GM12873 (cell line): ENCODE measurements around the gene ACSF2.

Source experiments
- TF ChIP-seq, protein P1 (sequence below): IDR thresholded peaks from 2 replicates; pipeline ENCODE4 v1.5.1; 2012; ENCODE audit warnings: low read depth, mild to moderate bottlenecking, moderate library complexity, low read length, control low read depth; ENCODE audit not compliant: insufficient read depth; ENCODE audit errors: missing control alignments

ACSF2 gene

DNA sequence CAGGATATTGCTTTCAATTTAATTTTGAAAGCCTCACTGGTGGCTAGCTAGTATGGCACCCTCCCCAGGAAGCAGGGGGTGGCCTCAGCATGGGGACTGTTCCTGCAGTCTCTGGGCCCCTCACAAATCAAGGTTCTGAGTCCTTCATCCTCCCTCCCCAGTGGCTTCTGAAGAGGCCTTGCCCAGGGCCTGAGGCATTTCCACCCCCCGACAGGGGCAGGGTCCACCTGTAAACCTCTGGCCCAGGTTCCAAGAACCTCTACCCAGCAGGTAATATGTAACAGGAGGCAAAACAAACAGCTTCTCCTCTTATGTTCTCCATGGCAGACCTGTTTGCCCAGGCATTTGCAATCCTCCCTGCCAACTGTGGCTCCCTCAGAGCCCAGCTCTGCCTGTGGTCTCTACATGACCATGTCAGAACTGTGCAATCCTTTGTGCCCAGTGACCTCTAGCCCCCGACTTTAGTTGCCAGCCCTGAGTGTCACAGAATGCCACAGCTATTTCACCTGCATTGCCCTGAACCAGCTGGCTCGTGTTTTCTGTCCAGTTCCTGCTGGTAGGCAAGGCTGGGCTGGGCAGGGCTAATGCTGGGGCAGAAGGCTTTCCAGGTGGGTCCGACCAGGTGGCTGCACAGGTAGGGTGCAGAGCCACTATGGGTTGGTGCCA, 14.3 kb downstream of the ACSF2 start:
- TF ChIP-seq, protein P1, sequence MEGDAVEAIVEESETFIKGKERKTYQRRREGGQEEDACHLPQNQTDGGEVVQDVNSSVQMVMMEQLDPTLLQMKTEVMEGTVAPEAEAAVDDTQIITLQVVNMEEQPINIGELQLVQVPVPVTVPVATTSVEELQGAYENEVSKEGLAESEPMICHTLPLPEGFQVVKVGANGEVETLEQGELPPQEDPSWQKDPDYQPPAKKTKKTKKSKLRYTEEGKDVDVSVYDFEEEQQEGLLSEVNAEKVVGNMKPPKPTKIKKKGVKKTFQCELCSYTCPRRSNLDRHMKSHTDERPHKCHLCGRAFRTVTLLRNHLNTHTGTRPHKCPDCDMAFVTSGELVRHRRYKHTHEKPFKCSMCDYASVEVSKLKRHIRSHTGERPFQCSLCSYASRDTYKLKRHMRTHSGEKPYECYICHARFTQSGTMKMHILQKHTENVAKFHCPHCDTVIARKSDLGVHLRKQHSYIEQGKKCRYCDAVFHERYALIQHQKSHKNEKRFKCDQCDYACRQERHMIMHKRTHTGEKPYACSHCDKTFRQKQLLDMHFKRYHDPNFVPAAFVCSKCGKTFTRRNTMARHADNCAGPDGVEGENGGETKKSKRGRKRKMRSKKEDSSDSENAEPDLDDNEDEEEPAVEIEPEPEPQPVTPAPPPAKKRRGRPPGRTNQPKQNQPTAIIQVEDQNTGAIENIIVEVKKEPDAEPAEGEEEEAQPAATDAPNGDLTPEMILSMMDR: no peak

DNA sequence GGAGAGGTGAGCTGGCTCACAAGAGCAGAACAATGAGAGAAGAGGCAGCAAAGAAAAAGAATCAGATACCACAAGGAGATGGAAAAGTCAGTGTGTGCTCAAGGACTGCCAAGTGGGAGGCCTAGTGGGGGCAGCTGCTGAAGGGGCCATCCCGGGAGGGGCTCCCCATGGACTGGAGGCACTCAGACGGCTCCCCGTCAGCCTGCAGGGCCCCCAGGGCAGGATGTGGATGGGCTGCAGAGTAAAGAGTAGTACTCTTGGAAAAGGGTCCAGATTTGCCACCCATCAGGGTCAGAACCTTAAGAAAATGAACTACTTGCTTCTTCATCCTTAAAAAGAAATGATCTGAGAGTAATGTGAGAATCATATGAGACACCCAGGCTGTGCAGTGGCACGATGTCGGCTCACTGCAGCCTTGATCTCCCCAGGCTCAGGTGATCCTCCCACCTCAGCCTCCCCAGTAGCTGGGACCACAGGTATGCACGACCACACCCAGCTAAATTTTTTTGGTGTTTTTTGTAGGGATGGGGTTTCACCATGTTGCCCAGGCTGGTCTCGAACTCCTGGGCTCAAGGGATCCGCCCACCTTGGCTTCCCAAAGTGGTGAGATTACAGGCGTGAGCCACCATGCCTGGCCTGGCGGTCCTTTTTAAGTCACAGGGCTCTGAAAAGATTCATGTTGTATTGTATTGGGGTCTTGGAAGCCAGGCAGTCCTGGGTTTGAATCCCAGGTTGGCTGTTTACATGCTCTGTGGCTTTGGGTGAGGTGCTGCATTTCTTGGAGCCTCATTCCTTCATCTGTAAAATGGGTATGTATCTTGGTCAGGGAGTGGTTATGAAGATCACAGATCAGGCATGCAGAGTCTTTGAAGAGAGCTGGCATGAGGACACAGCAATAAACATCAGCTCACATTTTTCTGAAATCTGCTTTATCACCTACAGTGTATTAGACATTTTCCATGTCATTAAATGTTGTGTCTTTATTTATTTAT, 15.1 kb downstream of the ACSF2 start:
- TF ChIP-seq, protein P1: no peak

GRCh38 chr17:50443505-50443974, 17.5 kb downstream of the ACSF2 start:
- TF ChIP-seq, protein P1: no peak

GRCh38 chr17:50444841-50445715, 19.1 kb downstream of the ACSF2 start:
- TF ChIP-seq, protein P1: no peak

GRCh38 chr17:50445730-50446325, 19.8 kb downstream of the ACSF2 start:
- TF ChIP-seq, protein P1: no peak

DNA sequence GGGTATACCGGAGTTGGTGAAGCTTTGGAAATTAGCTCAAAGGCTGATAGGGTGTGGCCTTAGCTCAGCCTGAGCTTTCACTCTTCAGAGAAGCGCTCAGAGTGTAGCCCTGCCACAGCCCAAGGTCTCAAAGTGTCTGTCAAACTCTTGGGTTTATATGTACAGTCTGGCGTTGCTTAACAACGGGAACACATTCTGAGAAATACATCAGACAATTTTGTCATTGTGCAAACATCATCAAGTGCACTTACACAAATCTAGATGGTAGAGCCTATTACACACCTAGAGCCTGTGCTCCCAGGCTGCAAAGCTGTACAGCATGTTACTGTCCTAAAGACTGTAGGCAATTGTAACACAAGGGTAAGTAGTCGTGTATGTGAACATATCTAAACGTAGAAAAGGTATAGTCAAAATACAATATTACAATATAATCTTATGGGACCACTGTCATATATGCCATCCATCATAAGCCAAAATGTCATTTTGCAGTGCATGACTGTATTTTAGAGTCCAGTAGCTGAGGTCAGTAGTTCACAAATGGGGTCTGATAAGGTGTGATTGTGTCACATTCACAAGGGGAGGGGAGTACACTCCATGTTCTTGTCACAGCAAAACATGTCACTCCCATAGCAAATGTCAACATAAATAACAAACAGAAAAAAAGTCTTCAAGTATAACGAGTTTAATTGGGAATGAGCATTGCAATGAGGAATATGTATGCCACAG, 22.0 kb downstream of the ACSF2 start:
- TF ChIP-seq, protein P1: no peak
